Loucy (cell line): ENCODE results near the gene DTNBP1.

Source experiments
- H2AFZ ChIP-seq: fragments of 200-600 bp; sonication (generic); 2 replicates; pipeline ENCODE4 v1.6.0; 2016; ENCODE audit warnings: antibody characterized with exemption, mild to moderate bottlenecking, low read length, moderate library complexity
- H3F3A ChIP-seq: fragments of 200-600 bp; 2 replicates; pipeline ENCODE4 v1.6.0; 2016; ENCODE audit warnings: antibody characterized with exemption, low read depth, mild to moderate bottlenecking
- H3K27me3 ChIP-seq: fragments of 200-600 bp; sonication (generic); 2 replicates; pipeline ENCODE4 v1.6.1; 2014; ENCODE audit warnings: low read length, mild to moderate bottlenecking; ENCODE audit not compliant: insufficient read depth, poor library complexity, severe bottlenecking
- H3K36me3 ChIP-seq: fragments of 200-600 bp; sonication (generic); 2 replicates; pipeline ENCODE4 v1.6.1; 2016; ENCODE audit warnings: low read length; ENCODE audit not compliant: insufficient read depth
- H3K4me1 ChIP-seq: fragments of 200-600 bp; sonication (generic); 2 replicates; pipeline ENCODE4 v1.5.1; 2014; ENCODE audit warnings: low read length, mild to moderate bottlenecking; ENCODE audit not compliant: insufficient read depth, poor library complexity, severe bottlenecking
- H3K4me2 ChIP-seq: fragments of 200-600 bp; sonication (generic); 2 replicates; pipeline ENCODE4 v1.6.0; 2014; ENCODE audit warnings: antibody characterized with exemption, low read length, low read depth, mild to moderate bottlenecking; ENCODE audit not compliant: poor library complexity, severe bottlenecking
- H3K4me3 ChIP-seq: fragments of 200-600 bp; sonication (generic); 2 replicates; pipeline ENCODE4 v1.5.1; 2014; ENCODE audit warnings: low read length, mild to moderate bottlenecking, mixed read lengths; ENCODE audit not compliant: poor library complexity, severe bottlenecking
- H3K79me2 ChIP-seq: fragments of 200-600 bp; sonication (generic); 2 replicates; pipeline ENCODE4 v1.6.1; 2014; ENCODE audit warnings: low read length; ENCODE audit not compliant: insufficient read depth
- H3K9ac ChIP-seq: fragments of 200-600 bp; sonication (generic); 2 replicates; pipeline ENCODE4 v1.6.0; 2014; ENCODE audit warnings: mild to moderate bottlenecking, low read depth, low read length, moderate library complexity; ENCODE audit not compliant: poor library complexity, severe bottlenecking
- H3K9me2 ChIP-seq: fragments of 200-600 bp; sonication (generic); replicated peaks from 2 replicates; pipeline ENCODE4 v1.6.1; 2016; ENCODE audit warnings: low read depth, low read length, mixed read lengths
- H3K9me3 ChIP-seq: fragments of 200-600 bp; sonication (generic); 2 replicates; pipeline ENCODE4 v1.6.1; 2014; ENCODE audit warnings: mild to moderate bottlenecking, antibody characterized with exemption, low read length, low read depth; ENCODE audit not compliant: insufficient read depth
- H4K20me1 ChIP-seq: fragments of 200-600 bp; sonication (generic); 2 replicates; pipeline ENCODE4 v1.6.0; 2014; ENCODE audit warnings: antibody characterized with exemption, low read length, mild to moderate bottlenecking; ENCODE audit not compliant: insufficient read depth, poor library complexity, severe bottlenecking
- EZH2phosphoT487 ChIP-seq: fragments of 200-600 bp; IDR thresholded peaks from 2 replicates; pipeline ENCODE4 v1.6.1; 2018; ENCODE audit warnings: antibody characterized with exemption, mild to moderate bottlenecking, moderate library complexity, borderline replicate concordance
- TF ChIP-seq, protein P1 (sequence below): fragments of 200-600 bp; sonication (generic); conservative IDR thresholded peaks from 2 replicates; pipeline ENCODE4 v1.5.1; 2014; ENCODE audit warnings: mild to moderate bottlenecking, antibody characterized with exemption, low read length

DTNBP1 gene

DNA sequence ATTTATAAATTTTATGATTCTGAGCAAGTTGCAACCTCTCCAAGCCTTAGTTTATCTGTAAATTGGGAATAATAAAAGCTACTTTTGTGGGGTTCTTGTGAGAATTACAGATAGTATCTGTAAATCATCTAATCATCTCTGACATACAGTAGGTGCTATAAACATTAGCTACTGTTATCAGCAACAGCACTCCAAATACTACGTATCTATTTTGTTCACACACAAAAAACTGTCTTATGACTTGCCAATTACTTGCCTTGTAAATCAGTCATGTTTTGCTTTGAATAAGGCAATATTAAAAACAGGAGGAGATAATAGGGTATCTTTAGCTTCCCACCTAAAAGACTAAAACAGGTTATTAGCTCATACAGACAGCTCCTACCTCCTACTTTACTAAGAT, 36.7 kb downstream of the DTNBP1 start:
- Histone ChIP-seq H3F3A (no peaks in the 10 kb centered on the region), H3K9ac (no peak overlapping the region), H3K27me3 (no peaks in the 10 kb centered on the region), H3K36me3 (peaks cover 25% of the 10 kb centered on the region; the same call in 1 of the 2 replicates), H3K9me2 (no peaks in the 10 kb centered on the region), H4K20me1 (peaks cover 11% of the 10 kb centered on the region), H3K9me3 (no peaks in the 10 kb centered on the region), H3K4me2 (no peak overlapping the region), H3K4me3 (no peak overlapping the region), H3K4me1 (peaks cover 40% of the 10 kb centered on the region), H3K79me2 (peaks cover 32% of the 10 kb centered on the region), H2AFZ (no peak overlapping the region)
- TF ChIP-seq EZH2phosphoT487 = no peak
- TF ChIP-seq, protein P1, sequence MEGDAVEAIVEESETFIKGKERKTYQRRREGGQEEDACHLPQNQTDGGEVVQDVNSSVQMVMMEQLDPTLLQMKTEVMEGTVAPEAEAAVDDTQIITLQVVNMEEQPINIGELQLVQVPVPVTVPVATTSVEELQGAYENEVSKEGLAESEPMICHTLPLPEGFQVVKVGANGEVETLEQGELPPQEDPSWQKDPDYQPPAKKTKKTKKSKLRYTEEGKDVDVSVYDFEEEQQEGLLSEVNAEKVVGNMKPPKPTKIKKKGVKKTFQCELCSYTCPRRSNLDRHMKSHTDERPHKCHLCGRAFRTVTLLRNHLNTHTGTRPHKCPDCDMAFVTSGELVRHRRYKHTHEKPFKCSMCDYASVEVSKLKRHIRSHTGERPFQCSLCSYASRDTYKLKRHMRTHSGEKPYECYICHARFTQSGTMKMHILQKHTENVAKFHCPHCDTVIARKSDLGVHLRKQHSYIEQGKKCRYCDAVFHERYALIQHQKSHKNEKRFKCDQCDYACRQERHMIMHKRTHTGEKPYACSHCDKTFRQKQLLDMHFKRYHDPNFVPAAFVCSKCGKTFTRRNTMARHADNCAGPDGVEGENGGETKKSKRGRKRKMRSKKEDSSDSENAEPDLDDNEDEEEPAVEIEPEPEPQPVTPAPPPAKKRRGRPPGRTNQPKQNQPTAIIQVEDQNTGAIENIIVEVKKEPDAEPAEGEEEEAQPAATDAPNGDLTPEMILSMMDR = no peak

DNA sequence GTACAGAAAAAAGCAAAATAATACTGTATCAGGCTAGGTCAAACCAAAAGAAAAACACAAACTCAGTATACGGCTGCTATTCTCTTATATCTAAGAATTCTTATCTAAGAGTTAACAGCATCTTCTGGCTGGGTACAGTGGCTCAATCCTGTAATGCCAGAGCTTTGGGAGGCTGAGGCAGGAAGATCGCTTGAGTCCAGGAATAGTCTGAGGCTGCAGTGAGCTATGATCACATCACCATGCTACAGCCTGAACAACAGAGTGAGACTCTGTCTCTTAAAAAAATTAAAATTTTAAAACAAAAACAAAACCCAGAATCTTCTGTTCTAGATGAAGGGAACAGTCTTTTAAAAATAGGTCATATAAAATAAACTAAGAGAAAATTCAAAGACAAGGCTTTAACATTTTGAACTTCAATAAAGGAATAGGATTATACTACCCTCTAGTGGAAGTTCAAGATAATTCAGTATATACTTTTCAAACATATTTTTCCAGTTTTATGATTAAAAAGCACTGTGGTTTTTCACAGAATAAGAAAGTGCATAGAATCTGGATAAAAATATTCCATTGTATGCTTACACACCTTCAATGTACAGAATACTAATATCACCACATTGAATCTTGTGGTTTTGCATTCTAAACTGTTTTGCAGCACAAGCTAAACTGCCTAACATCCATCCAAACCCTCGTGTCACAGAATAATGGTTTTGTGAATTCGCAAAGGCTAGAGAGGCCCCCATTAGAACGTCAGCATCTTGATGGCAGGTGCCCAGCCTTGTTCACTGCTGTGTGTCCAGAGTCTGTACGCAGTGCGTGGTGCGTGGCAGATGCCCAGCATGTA, 39.3 kb downstream of the DTNBP1 start:
- Histone ChIP-seq H4K20me1 (peaks cover 11% of the 10 kb centered on the region), H3K9me2 (no peaks in the 10 kb centered on the region), H3K4me2 (no peak overlapping the region), H3K36me3 (peaks cover 25% of the 10 kb centered on the region), H3K79me2 (peaks cover 49% of the 10 kb centered on the region), H3K4me3 (no peak overlapping the region), H3K9ac (peak overlapping the region; percentile 7), H3K4me1 (peaks cover 35% of the 10 kb centered on the region), H3F3A (no peaks in the 10 kb centered on the region), H3K9me3 (no peaks in the 10 kb centered on the region), H2AFZ (no peak overlapping the region), H3K27me3 (no peaks in the 10 kb centered on the region)
- TF ChIP-seq, protein P1 = peak; percentile 86
- no peak for TF ChIP-seq EZH2phosphoT487

DNA sequence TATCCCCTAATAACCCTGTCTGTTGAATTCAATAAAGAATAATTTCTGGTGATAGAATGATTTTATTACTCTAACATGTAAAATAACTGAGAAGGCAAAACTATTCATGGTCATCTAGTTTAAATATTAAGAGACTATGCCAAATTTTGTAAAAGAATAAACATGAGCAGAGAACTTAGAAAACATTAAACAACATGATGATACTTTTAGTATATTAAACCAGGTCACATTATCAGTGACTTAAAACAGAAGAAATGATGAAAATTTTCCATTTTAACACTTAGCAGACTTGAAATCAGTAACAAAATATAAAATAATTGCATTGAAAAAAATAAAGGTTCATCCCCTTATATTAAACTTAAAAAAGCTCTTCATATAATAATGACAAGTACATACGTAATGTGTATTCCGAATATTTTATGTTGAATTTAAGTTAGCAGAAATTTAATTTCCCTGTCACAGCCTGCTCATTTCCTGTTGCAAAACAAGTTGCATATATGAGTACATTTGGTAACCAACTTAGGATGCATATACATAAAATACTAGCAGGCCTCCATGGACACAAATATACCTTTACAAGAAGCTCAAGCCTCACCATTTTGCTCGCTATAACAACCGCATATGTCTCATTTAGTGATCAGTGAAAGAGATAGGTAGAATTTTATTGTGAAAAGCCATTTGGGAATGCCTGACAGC, 40.6 kb downstream of the DTNBP1 start:
- no peak overlapping the region for H3K4me3 ChIP-seq
- no peaks in the 10 kb centered on the region for H3K9me3 ChIP-seq
- no peaks in the 10 kb centered on the region for H3F3A ChIP-seq
- no peak overlapping the region for H3K9ac ChIP-seq
- H2AFZ ChIP-seq = no peak overlapping the region
- peaks cover 11% of the 10 kb centered on the region for H4K20me1 ChIP-seq
- H3K79me2 ChIP-seq = peaks cover 61% of the 10 kb centered on the region
- H3K9me2 ChIP-seq = no peaks in the 10 kb centered on the region
- peaks cover 25% of the 10 kb centered on the region for H3K36me3 ChIP-seq
- no peaks in the 10 kb centered on the region for H3K27me3 ChIP-seq
- TF ChIP-seq, protein P1 = no peak
- no peak for TF ChIP-seq EZH2phosphoT487
- peak overlapping the region; percentile 22 for H3K4me2 ChIP-seq
- peaks cover 31% of the 10 kb centered on the region for H3K4me1 ChIP-seq
